Neural progenitor cell (in vitro differentiated cells): ENCODE measurements around the gene LAMB4. TPM values are rescaled to one million over a fixed set of nuclear protein-coding genes. Genes with fewer than 3 reads are reported as not detected.

Experiments used
- DNase-seq: peaks from one replicate; pipeline ENCODE4 v3.0.0-alpha.2; 2016; ENCODE audit warnings: low spot score
- H2AFZ ChIP-seq: fragments of 200-600 bp; sonication (generic); replicated peaks from 2 replicates; pipeline ENCODE4 v1.6.1; 2016; ENCODE audit warnings: antibody characterized with exemption
- H3F3A ChIP-seq: fragments of 200-600 bp; sonication (generic); 2 replicates; pipeline ENCODE4 v1.6.1; 2016; ENCODE audit warnings: antibody characterized with exemption, low read depth
- H3K27ac ChIP-seq: fragments of 200-600 bp; sonication (generic); 2 replicates; pipeline ENCODE4 v1.5.1; 2016; ENCODE audit warnings: mild to moderate bottlenecking
- H3K27me3 ChIP-seq: fragments of 200-600 bp; sonication (generic); 2 replicates; pipeline ENCODE4 v1.6.1; 2016; ENCODE audit warnings: mild to moderate bottlenecking, moderate library complexity
- H3K36me3 ChIP-seq: fragments of 200-600 bp; sonication (generic); 2 replicates; pipeline ENCODE4 v1.5.1; 2016
- H3K4me1 ChIP-seq: fragments of 200-600 bp; sonication (generic); 2 replicates; pipeline ENCODE4 v1.6.1; 2016; ENCODE audit warnings: mixed run types
- H3K4me2 ChIP-seq: fragments of 200-600 bp; sonication (generic); 2 replicates; pipeline ENCODE4 v1.6.1; 2016
- H3K4me3 ChIP-seq: fragments of 200-600 bp; sonication (generic); 2 replicates; pipeline ENCODE4 v1.5.1; 2016
- H3K79me2 ChIP-seq: fragments of 200-600 bp; sonication (generic); 2 replicates; pipeline ENCODE4 v1.6.1; 2016; ENCODE audit warnings: low read depth
- H3K9ac ChIP-seq: fragments of 200-600 bp; sonication (generic); 2 replicates; pipeline ENCODE4 v1.6.1; 2016
- H3K9me3 ChIP-seq: fragments of 200-600 bp; sonication (generic); 2 replicates; pipeline ENCODE4 v1.5.1; 2016; ENCODE audit warnings: low read depth
- H4K20me1 ChIP-seq: fragments of 200-600 bp; sonication (generic); 2 replicates; pipeline ENCODE4 v1.6.1; 2016; ENCODE audit warnings: low read depth
- H3K27ac Mint-ChIP-seq: 3 replicates; pipeline ENCODE4 v1.8.0; 2021; ENCODE audit warnings: mixed read lengths
- H3K27me3 Mint-ChIP-seq: 2 replicates; pipeline ENCODE4 v1.8.0; 2022; ENCODE audit warnings: low read depth, mild to moderate bottlenecking, inconsistent platforms, moderate library complexity, mixed read lengths; ENCODE audit not compliant: insufficient read depth
- H3K36me3 Mint-ChIP-seq: 3 replicates; pipeline ENCODE4 v1.8.0; 2021; ENCODE audit warnings: mixed read lengths
- H3K4me1 Mint-ChIP-seq: 3 replicates; pipeline ENCODE4 v1.8.0; 2021; ENCODE audit warnings: mixed read lengths
- H3K4me3 Mint-ChIP-seq: 3 replicates; pipeline ENCODE4 v1.8.0; 2021; ENCODE audit warnings: mild to moderate bottlenecking, moderate library complexity, mixed read lengths
- H3K9me3 Mint-ChIP-seq: 3 replicates; pipeline ENCODE4 v1.8.0; 2020; ENCODE audit warnings: mixed read lengths
- EZH2 ChIP-seq: fragments of 200-600 bp; sonication (generic); IDR thresholded peaks from 2 replicates; pipeline ENCODE4 v1.6.1; 2017; ENCODE audit warnings: antibody characterized with exemption, mild to moderate bottlenecking, moderate library complexity
- EZH2phosphoT487 ChIP-seq: fragments of 200-600 bp; sonication (generic); IDR thresholded peaks from 2 replicates; pipeline ENCODE4 v1.6.1; 2017; ENCODE audit warnings: antibody characterized with exemption
- total RNA-seq: library from RNA; depleted of rRNA; stranded (reverse); fragments of >200 nt; gene quantifications from 2 replicates; pipeline ENCODE4 v1.2.3, GENCODE V29; 2015; ENCODE audit warnings: low replicate concordance
- TF ChIP-seq, protein P1 (sequence below): fragments of 200-600 bp; sonication (generic); IDR thresholded peaks from 2 replicates; pipeline ENCODE4 v1.5.1; 2017; ENCODE audit warnings: antibody characterized with exemption, mild to moderate bottlenecking

The LAMB4 gene
- total RNA-seq, 1 donor from 2014 or later, result not detected

DNA sequence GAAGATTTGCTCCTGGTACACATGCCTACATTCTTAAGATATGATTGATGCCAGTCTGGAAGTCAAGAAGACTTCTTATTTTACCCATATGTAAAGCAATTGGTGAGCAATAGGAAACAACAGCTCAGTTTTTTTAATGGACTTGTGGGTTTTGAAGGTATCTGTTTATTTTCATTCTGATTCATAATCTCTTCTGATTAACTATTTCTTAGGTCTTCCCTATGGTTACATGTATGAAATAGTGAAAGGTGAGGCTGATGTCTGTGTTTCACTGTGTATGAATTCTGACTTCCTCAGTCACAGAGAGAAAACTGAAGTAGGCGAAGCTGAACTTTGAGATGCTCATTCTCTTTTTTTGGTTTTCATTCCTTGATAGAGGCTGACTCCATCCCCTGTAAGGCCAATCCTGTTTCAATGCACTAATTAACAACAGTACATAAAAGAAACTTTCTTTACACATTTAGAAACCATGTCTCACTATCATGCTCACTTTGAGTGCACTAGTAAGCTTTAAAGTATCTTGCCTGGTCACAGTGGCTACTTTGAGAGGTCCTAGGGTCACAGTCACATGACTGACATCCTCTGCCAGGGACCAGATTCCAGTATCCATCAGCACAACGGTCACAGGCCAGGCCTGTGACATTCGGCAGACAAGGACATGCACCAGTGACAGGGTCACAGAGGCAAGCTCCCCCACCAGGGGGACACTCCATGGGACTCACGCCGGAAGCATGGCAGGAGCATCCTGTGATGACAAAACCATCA, 67.7 kb downstream of the LAMB4 start:
- Mint-ChIP-seq H3K9me3 (no peaks in the 10 kb centered on the region), H3K36me3 (no peaks in the 10 kb centered on the region), H3K4me1 (no peaks in the 10 kb centered on the region), H3K27me3 (no peaks in the 10 kb centered on the region), H3K4me3 (no peak overlapping the region), H3K27ac (no peak overlapping the region)
- DNase-seq, result no peak
- H2AFZ ChIP-seq, result no peak overlapping the region
- no peaks in the 10 kb centered on the region for H4K20me1 ChIP-seq
- no peak overlapping the region for H3K4me3 ChIP-seq
- no peak overlapping the region for H3K4me2 ChIP-seq
- no peaks in the 10 kb centered on the region for H3K4me1 ChIP-seq
- TF ChIP-seq, protein P1, sequence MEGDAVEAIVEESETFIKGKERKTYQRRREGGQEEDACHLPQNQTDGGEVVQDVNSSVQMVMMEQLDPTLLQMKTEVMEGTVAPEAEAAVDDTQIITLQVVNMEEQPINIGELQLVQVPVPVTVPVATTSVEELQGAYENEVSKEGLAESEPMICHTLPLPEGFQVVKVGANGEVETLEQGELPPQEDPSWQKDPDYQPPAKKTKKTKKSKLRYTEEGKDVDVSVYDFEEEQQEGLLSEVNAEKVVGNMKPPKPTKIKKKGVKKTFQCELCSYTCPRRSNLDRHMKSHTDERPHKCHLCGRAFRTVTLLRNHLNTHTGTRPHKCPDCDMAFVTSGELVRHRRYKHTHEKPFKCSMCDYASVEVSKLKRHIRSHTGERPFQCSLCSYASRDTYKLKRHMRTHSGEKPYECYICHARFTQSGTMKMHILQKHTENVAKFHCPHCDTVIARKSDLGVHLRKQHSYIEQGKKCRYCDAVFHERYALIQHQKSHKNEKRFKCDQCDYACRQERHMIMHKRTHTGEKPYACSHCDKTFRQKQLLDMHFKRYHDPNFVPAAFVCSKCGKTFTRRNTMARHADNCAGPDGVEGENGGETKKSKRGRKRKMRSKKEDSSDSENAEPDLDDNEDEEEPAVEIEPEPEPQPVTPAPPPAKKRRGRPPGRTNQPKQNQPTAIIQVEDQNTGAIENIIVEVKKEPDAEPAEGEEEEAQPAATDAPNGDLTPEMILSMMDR, result no peak
- TF ChIP-seq EZH2 (no peak), EZH2phosphoT487 (no peak)
- no peaks in the 10 kb centered on the region for H3F3A ChIP-seq
- no peak overlapping the region for H3K9ac ChIP-seq
- H3K9me3 ChIP-seq, result no peaks in the 10 kb centered on the region
- H3K27me3 ChIP-seq, result no peaks in the 10 kb centered on the region
- no peak overlapping the region for H3K27ac ChIP-seq
- H3K36me3 ChIP-seq, result no peaks in the 10 kb centered on the region
- H3K79me2 ChIP-seq, result no peaks in the 10 kb centered on the region

DNA sequence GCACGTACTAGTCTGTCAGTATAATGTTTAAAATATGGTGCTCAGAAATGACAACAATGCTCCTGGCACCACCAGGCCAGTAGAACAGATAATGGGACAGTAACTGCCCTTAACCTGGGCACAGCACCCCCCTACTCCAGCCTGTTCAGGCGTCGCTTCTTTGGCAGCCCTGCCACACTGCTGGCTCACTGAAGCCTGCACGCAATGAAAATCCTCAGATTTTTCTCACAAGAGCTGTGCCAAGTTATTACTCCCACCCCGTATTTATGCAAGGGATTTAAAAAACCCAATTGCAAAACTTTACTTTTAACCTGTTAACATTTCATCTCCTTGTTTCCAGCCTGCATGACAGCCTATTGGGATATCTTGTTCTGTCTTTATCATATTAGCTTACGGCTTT, 70.6 kb downstream of the LAMB4 start:
- Histone ChIP-seq H3K4me3 (no peak overlapping the region), H3K4me2 (no peak overlapping the region), H4K20me1 (no peaks in the 10 kb centered on the region), H3K27ac (no peak overlapping the region), H3K79me2 (no peaks in the 10 kb centered on the region), H3K9ac (no peak overlapping the region), H3K4me1 (no peaks in the 10 kb centered on the region), H3F3A (no peaks in the 10 kb centered on the region), H3K36me3 (no peaks in the 10 kb centered on the region), H3K9me3 (no peaks in the 10 kb centered on the region), H2AFZ (no peak overlapping the region), H3K27me3 (no peaks in the 10 kb centered on the region)
- Mint-ChIP-seq H3K4me3 (no peak overlapping the region), H3K9me3 (no peaks in the 10 kb centered on the region), H3K27ac (no peak overlapping the region), H3K36me3 (no peaks in the 10 kb centered on the region), H3K4me1 (peaks cover 8% of the 10 kb centered on the region), H3K27me3 (no peaks in the 10 kb centered on the region)
- TF ChIP-seq, protein P1, result no peak
- no peak for TF ChIP-seq EZH2
- no peak for TF ChIP-seq EZH2phosphoT487
- no peak for DNase-seq

DNA sequence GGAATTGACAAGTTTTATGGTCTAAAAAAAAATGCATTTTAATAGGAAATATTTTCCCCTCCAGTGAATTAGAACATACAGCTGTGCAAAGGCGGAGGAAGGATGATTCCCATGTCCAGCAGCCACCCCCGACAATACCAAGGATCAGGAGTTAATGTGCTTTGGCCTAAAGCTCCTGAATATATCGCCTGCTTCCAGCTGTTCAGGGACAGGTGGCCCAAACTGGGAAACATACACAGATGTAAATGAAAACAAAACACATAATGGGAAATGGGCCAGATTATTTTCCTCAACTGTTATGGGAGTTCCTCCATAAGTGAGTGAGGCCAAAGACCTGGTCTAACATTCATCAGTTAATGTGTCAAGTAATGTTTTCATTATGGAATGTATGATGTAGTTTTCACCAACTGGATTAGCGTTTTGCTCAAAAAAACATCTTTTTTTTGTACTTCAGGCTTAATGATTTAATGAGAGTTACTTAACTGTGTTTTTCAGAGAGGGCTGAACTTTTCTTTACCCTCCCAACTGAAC, 72.1 kb downstream of the LAMB4 start:
- Histone ChIP-seq H4K20me1 (no peaks in the 10 kb centered on the region), H3K9me3 (no peaks in the 10 kb centered on the region), H2AFZ (no peak overlapping the region), H3K4me2 (no peak overlapping the region), H3K27ac (no peak overlapping the region), H3K4me1 (no peaks in the 10 kb centered on the region), H3F3A (no peaks in the 10 kb centered on the region), H3K27me3 (no peaks in the 10 kb centered on the region), H3K36me3 (no peaks in the 10 kb centered on the region), H3K79me2 (no peaks in the 10 kb centered on the region), H3K4me3 (no peak overlapping the region), H3K9ac (no peak overlapping the region)
- Mint-ChIP-seq H3K4me3 (no peak overlapping the region), H3K27ac (no peak overlapping the region), H3K4me1 (peaks cover 8% of the 10 kb centered on the region), H3K9me3 (no peaks in the 10 kb centered on the region), H3K36me3 (no peaks in the 10 kb centered on the region), H3K27me3 (no peaks in the 10 kb centered on the region)
- no peak for DNase-seq
- TF ChIP-seq, protein P1, result no peak
- TF ChIP-seq EZH2 (no peak), EZH2phosphoT487 (no peak)
